Measurements from ENCODE around the gene CTTNBP2. TPM values are rescaled to one million over a fixed set of nuclear protein-coding genes. Genes with fewer than 3 reads are reported as not detected.

The CTTNBP2 gene
- polyA plus RNA-seq, 1 of the 3 experiments (the other 2 are of a cell fraction), result not detected

- 5% methylated on average over 2 of the region's 2 CpGs for WGBS (ENCODE audit: low lambda C conversion rate)
- DNase-seq, result no peak
- Histone ChIP-seq H3K4me3 (ENCODE audit: low read depth in 2 of 2, low read length in 1 of 2) (no peak overlapping the region), H3K4me2 (no peak overlapping the region), H3K4me1 (ENCODE audit: control insufficient read depth in 1 of 2, insufficient read depth in 2 of 2, low read depth in 1 of 2, low read length in 1 of 2) (no peaks in the 10 kb centered on the region), H3K9me3 (no peaks in the 10 kb centered on the region), H3K9me2 (no peaks in the 10 kb centered on the region), H3K36me3 (replicated peaks in 1 of 2; ENCODE audit: control insufficient read depth in 1 of 2, insufficient read depth in 2 of 2, low read length in 1 of 2) (no peaks in the 10 kb centered on the region), H3K27me3 (ENCODE audit: insufficient read depth) (peaks cover 13% of the 10 kb centered on the region; the same call in 1 of the 2 replicates), H2AFZ (ENCODE audit: low read depth) (no peak overlapping the region), H4K20me1 (ENCODE audit: insufficient read depth) (no peaks in the 10 kb centered on the region), H3K79me2 (ENCODE audit: insufficient read depth) (no peaks in the 10 kb centered on the region), H3F3A (replicated peaks; ENCODE audit: insufficient read depth) (no peaks in the 10 kb centered on the region), H3K9ac (no peak overlapping the region), H3K27ac (ENCODE audit: low read depth in 2 of 2, low read length in 1 of 2) (no peak overlapping the region)
- ChIA-PET CTCF (no interaction called here), POLR2A (no interaction called here)
- TF ChIP-seq TCF12 (IDR thresholded peaks at IDR 0.05) (no peak), GATA2 (CRISPR knock-in tag; IDR thresholded peaks at IDR 0.05) (no peak), RCOR1 (IDR thresholded peaks at IDR 0.05; ENCODE audit: low read length) (no peak), NFIC (IDR thresholded peaks at IDR 0.05; ENCODE audit: borderline replicate concordance) (no peak), EP300 (IDR thresholded peaks at IDR 0.05; ENCODE audit: borderline replicate concordance in 1 of 2, low read depth in 1 of 2, low read length in 1 of 2) (no peak), RXRA (IDR thresholded peaks at IDR 0.05; ENCODE audit: borderline replicate concordance, low read depth) (no peak), EZH2phosphoT487 (IDR thresholded peaks at IDR 0.05; ENCODE audit: borderline replicate concordance, low read depth) (no peak), SMC3 (IDR thresholded peaks at IDR 0.05; ENCODE audit: low read depth, low read length) (no peak), RAD21 (IDR thresholded peaks at IDR 0.05; ENCODE audit: low read length) (no peak), RFX5 (IDR thresholded peaks at IDR 0.05; ENCODE audit: low read length) (no peak), MAX (IDR thresholded peaks at IDR 0.05; ENCODE audit: low read depth) (no peak), TAF1 (IDR thresholded peaks at IDR 0.05; ENCODE audit: borderline replicate concordance, low read depth, low read length) (no peak), JUND (IDR thresholded peaks at IDR 0.05) (no peak), CTCF (IDR thresholded peaks at IDR 0.05) (no peak)
- TF ChIP-seq, protein P1, sequence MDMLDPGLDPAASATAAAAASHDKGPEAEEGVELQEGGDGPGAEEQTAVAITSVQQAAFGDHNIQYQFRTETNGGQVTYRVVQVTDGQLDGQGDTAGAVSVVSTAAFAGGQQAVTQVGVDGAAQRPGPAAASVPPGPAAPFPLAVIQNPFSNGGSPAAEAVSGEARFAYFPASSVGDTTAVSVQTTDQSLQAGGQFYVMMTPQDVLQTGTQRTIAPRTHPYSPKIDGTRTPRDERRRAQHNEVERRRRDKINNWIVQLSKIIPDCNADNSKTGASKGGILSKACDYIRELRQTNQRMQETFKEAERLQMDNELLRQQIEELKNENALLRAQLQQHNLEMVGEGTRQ (IDR thresholded peaks at IDR 0.05; ENCODE audit: borderline replicate concordance, low read depth, low read length), result no peak
- TF ChIP-seq, protein P2, sequence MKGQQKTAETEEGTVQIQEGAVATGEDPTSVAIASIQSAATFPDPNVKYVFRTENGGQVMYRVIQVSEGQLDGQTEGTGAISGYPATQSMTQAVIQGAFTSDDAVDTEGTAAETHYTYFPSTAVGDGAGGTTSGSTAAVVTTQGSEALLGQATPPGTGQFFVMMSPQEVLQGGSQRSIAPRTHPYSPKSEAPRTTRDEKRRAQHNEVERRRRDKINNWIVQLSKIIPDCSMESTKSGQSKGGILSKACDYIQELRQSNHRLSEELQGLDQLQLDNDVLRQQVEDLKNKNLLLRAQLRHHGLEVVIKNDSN (IDR thresholded peaks at IDR 0.05; ENCODE audit: borderline replicate concordance, low read depth), result no peak
These were observed 64.1 kb downstream of the CTTNBP2 start for GRCh38 chr7:117808910-117809705.
